HG02588 (cell line): ENCODE measurements around the gene APOB.
"Not testable (repeated sequence)": the region's sequence is repeated elsewhere in the genome, so short reads cannot be mapped to it uniquely, and the experiment has no call there.

Experiments used
- ATAC-seq: cut with Tn5 transposase; IDR thresholded peaks from one replicate; pipeline ENCODE4 v1.9.1; 2021; ENCODE audit warnings: mild to moderate bottlenecking, moderate library complexity; ENCODE audit not compliant: unreplicated experiment

APOB gene

DNA sequence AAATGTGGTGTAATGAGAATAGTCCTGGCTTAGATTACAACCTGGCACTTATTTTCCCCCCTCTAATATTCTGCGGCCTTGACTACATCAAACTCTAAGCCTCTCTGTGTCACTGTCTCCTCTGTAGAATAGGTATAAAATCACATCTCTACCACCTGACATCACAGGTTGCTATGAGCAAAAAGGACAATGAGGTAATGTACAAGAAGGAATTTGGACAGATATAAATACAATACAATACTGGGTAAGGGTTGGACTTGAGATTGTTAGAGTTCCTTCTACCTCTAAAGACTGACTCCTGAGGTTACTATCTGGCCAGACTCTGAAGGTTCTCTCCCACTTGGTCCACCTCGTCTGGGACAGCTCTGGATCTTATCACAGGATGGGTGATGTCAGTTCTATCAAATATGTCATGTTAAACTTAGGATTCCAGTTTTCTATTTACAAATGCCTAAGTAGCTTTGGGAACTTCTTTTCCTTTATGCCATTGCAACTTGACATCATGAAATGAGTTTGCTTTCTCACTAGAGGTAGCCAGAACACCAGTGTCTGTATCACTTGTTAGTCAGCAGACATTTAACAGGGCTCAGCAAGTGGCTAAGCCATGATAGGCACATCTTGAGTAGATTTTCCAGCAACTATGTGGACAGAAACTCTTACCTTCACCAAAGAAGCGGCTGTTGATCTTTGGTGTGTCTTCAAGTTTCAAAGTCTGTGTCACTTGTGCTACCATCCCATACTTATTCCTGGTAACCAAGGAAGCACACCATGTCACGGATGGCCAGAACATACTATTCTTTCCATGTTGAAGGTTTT, 9.5 kb downstream of the APOB start:
- ATAC-seq = no peak

DNA sequence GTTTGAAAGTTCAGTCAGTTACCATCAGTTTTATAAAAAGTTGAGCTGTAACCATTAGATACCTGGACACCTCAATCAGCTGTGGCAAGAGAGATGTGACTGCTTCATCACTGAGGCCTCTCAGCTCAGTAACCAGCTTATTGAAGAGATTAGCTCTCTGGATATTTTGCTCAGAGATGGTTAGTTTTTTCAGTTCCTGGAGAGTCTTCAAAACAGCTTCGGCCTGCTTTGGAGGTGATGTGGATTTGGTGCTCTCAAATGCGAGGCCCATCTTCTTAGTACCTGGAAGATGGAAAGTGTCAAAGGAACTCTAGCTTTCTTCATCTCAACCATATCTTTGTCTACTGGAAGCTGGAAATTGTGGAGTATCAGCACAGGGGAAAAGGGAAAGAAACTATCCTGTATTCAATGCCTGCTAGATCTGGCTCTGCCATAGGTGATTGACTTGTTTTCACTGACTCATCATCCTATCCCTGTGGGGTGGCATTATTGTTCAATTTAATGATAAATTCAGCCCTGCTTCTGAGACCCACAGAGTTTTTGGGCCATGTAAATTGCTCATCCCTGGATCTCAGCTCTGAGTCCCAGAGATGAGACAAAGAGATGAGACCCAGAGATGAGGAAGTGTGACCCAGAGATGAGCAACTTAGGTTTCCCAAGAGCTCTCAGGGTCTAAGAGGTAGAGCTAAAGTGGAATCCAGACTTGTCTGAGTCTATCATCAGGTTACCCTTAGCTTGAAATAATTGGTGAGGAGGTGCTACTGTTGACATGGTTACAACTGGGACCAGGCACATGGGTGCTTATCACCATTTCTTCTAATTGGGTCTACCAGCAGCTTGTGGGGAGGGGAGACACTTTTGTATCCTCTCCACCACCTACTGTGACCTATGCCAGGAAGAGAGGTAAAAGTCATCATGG, 10.4 kb downstream of the APOB start:
- no peak for ATAC-seq

DNA sequence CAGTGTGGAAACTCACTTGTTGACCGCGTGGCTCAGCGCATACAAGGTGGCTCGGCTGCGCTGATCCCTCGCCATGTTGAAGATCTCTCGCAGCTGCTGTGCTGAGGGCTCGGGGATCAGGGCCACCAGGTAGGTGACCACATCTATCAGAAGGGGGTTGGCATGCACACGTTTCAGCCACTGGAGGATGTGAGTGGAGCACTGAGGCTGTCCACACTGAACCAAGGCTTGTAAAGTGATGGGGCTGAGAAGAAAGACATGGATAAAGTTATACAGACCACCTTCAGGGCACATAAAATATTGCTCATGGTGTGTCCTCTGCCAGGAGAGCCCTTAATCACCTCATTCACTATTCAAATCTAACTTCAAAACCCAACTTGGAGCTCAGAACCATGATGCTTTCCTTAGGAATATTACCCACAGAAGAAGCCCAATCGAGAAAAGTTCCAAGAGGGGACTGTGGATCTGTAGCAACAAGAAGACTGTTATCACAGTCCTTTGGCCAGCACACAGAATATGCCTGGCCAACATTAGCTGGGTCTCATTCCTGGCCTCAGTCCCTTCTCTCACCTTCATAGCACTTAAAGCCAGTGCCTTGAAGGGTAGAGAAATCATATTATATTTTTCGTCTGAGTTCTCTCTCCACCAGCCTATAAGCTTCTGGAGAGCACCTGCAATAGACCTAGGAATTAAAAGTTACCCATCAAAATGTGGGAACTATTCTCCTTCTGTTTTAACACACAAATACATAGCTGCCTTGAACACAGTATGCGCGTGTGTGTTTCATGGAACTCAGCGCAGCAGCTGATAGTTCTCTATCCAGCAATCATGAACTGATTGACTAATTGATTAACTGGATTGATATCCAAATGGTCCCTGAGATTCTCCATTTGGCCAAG, 11.3 kb downstream of the APOB start:
- no peak for ATAC-seq

GRCh38 chr2:21030983-21031968, 12.6 kb downstream of the APOB start:
- ATAC-seq = no peak

GRCh38 chr2:21029519-21029918, 14.4 kb downstream of the APOB start:
- ATAC-seq = no peak

DNA sequence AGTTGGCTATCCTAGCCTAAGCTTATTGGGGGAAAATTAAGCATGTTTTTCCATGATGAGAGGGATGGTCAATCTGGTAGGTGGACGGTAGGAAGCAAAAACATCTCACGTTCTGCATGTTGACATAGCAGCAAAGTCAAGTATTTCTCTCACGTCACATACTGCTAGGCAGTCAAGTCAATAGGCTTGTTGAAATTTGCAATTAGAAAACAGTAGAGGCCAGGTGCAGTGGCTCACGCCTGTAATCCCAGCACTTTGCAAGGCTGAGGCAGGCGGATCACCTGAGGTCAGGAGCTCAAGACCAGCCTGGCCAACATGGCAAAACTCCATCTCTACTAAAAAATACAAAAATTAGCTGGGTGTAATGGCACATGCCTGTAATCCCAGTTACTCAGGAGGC, 14.9 kb downstream of the APOB start:
- ATAC-seq = not testable (repeated sequence)

DNA sequence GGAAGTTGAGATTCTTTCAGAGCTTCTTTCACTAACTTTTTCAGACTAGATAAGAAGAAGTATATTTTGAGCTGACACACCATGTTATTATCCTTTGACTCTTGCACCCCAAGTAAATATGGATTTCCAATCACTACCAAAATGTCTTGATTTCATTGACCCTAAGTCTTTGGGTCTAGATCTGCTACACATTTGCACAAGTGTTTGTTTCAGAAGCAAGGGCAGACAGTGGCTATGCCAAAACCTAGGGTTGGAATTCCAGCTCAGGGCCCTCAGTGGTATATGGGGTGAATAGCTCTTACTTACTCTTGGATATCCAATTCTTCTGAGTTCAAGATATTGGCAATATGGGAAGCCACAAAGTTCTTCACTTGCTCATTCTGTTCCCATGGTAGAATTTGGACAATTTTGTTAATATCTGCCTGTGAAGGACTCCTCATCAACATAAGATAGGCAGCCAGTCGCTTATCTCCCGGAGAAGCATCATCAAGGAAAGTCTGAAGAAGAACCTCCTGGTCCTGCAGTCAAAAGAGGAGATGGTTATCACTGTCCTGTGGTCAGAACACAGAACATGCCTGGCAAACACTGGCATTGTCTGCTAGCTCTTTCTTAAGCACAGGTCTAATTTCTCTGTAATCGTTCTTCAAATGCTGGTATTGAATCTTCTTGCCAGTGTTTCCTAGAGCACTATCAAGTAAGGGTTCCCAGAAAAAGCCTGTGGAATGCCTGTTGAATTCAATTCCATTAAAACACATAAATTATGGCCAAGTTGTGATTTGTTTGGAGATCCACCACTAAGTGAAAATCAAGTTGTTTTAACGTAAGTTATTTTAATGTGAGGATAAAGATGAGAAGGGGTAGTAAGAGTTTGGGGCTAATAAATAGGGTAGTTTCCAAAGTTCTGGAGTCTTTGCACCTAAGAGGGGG, 15.6 kb downstream of the APOB start:
- no peak for ATAC-seq

- ATAC-seq = no peak
Measured at GRCh38 chr2:21026479-21027282, 17.2 kb downstream of the APOB start.

GRCh38 chr2:21025690-21026478, 18.0 kb downstream of the APOB start:
- no peak for ATAC-seq

DNA sequence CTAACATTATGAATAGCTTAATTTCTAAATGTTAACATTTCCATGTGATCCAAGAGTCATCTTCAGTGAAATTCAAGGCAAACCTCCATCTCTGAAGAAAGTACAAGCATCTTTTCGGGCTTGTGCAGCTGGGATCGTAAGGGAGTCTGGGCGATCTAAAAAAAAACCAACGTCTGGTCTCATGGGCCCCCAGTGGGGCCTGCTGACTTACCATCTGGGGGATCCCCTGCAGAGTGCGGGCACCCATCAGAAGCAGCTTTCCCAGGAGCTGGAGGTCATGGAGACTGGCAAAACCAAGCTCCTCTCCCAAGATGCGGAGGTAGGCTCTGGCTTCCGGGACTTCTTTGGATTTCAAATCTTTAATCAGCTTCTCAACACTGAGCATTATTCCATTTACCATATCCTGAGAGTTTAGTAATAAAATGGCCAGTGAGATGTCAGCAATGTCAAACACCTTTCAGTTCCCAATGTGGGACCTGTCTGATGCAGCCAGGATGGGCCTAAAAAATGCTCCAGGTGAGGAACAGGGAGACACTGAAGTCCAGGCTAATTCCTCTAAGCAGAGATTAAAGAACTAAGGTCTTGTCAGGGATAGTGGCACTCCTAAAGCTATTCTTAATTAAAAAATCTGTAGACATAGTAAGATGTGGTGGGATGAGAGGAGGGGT, 19.0 kb downstream of the APOB start:
- no peak for ATAC-seq

- no peak for ATAC-seq
Measured at GRCh38 chr2:21024198-21024597, 19.7 kb downstream of the APOB start.

- no peak for ATAC-seq
Measured at GRCh38 chr2:21023419-21024181, 20.3 kb downstream of the APOB start.

GRCh38 chr2:21022792-21023367, 21.0 kb downstream of the APOB start:
- ATAC-seq = no peak

DNA sequence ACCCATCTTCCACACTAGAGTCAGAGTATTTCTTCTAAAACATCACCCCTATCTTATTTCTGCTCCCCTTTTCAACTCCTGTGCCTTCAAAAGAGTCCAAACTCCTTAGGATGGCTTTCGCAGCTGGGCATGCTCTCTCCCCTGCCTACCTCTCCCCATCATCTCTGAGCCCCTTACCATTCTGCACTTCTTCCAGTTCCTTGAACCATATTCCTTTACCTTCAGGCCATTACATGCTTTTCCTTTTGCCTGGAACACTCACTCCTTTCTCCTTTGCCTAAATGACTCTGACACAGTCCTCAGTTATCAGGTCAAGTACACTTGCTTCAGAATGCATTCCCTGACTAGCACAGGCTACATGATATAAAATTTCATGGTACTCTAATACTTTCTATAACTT, 22.4 kb downstream of the APOB start:
- no peak for ATAC-seq

- ATAC-seq = no peak
Measured at GRCh38 chr2:21020668-21021288, 23.1 kb downstream of the APOB start.
